ENCODE results near the gene ATOH8.
A peak's percentile ranks its signal among the peaks of the same experiment; 100 is the strongest.

The ATOH8 gene

DNA sequence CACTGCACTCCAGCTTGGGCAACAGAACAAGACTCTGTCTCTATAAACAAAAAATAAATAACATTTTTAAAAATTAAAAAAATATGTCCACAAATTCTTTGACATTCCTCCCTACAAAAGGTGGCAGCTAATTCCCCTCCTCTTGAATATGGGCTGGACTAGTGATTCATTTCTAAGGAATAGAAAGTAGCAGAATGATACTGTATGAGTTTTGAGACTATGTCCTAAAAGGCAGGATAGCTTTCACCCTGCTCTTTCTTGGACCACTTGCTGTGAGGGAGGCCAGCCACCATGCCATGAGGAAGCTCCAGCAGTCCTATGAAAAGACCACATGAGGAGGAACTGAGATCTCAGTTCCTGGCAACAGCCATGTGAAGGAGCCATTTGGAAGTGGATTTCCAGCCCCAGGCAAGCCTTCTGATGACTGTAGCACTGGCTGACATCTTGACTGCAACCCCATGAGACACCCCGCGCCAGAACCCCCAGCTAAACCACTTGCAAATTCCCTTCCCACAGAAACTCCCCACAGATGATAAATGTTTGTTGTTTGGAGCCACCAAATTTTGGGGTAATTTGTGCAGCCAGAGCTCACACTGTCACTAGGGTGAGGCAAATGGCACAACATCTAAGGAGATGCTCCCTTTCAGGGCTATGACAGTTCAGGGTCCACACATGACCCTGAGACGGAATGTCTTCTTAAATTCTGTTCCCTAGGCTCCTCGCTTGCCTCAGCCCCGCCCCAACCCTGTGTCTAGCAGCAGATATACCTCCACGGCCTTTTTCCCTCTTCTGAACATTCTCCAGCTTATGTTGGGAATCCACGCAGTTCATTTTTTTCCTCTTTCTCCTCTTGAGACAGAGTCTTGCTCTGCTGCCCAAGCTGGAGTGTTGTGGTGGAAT lies 17.1 kb upstream of the ATOH8 start:
- Histone ChIP-seq H3K4me3 (ENCODE audit: low read depth, low read length) (no peak overlapping the region), H3K27ac (ENCODE audit: low read depth, low read length) (no peak overlapping the region), H3K27me3 (ENCODE audit: control insufficient read depth, insufficient read depth, low read length) (peaks cover 4% of the 10 kb centered on the region; the same call in 1 of the 2 replicates), H3K36me3 (ENCODE audit: control insufficient read depth, insufficient read depth, low read length) (no peaks in the 10 kb centered on the region), H3K9ac (ENCODE audit: low read depth, low read length) (no peak overlapping the region), H3K4me1 (ENCODE audit: control insufficient read depth, insufficient read depth, low read length) (no peaks in the 10 kb centered on the region), H3K9me3 (ENCODE audit: control insufficient read depth, insufficient read depth, low read length) (no peaks in the 10 kb centered on the region)

DNA sequence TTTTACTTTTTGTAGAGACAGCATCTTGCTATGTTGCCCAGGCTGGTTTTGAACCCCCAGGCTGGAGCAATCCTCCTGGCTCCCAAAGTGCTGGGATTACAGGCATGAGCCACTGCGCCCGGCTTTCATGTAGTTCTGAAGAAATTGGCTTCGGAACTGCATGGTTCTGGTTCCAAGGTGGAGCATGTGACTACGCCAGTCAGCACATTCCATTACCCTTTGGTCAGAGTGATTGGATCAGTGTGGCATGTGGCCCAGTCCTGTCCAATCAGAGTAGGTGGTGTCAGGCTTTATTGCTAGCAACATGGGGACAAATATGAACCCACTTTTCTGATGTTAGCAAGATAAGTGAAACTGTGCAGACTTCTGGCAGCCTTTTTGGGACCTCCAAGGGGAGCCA lies 16.3 kb upstream of the ATOH8 start:
- peaks cover 5% of the 10 kb centered on the region; the same call in 1 of the 2 replicates for H3K4me1 ChIP-seq (ENCODE audit: control insufficient read depth, insufficient read depth, low read length)
- no peaks in the 10 kb centered on the region for H3K9me3 ChIP-seq (ENCODE audit: control insufficient read depth, insufficient read depth, low read length)
- H3K4me3 ChIP-seq (ENCODE audit: low read depth, low read length) = no peak overlapping the region
- H3K27ac ChIP-seq (ENCODE audit: low read depth, low read length) = no peak overlapping the region
- H3K36me3 ChIP-seq (ENCODE audit: control insufficient read depth, insufficient read depth, low read length) = no peaks in the 10 kb centered on the region
- H3K9ac ChIP-seq (ENCODE audit: low read depth, low read length) = no peak overlapping the region
- peaks cover 4% of the 10 kb centered on the region; the same call in 1 of the 2 replicates for H3K27me3 ChIP-seq (ENCODE audit: control insufficient read depth, insufficient read depth, low read length)

DNA sequence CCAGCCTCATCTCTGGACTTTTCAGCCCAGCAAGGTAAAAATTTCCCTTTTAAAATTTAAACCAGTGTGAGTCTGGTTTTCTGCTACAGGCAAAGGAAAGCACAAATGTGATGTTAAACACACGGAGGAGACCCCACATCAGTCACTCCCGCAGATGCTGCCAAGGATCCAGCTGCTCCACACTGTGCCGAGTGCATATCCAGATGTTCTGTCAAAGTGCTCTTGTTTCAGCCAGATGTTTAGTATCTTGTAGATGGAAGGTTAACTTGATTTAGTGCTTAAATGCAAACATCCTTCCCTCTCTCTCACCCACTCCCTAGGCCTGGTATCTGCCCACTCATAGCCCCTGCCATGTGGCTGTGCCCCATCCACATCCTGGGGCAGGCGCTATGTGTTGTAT lies 15.8 kb upstream of the ATOH8 start:
- H3K36me3 ChIP-seq (ENCODE audit: control insufficient read depth, insufficient read depth, low read length) = no peaks in the 10 kb centered on the region
- H3K27ac ChIP-seq (ENCODE audit: low read depth, low read length) = no peak overlapping the region
- H3K9me3 ChIP-seq (ENCODE audit: control insufficient read depth, insufficient read depth, low read length) = no peaks in the 10 kb centered on the region
- H3K27me3 ChIP-seq (ENCODE audit: control insufficient read depth, insufficient read depth, low read length) = peaks cover 4% of the 10 kb centered on the region; the same call in 1 of the 2 replicates
- peaks cover 5% of the 10 kb centered on the region; the same call in 1 of the 2 replicates for H3K4me1 ChIP-seq (ENCODE audit: control insufficient read depth, insufficient read depth, low read length)
- no peak overlapping the region for H3K4me3 ChIP-seq (ENCODE audit: low read depth, low read length)
- H3K9ac ChIP-seq (ENCODE audit: low read depth, low read length) = no peak overlapping the region

DNA sequence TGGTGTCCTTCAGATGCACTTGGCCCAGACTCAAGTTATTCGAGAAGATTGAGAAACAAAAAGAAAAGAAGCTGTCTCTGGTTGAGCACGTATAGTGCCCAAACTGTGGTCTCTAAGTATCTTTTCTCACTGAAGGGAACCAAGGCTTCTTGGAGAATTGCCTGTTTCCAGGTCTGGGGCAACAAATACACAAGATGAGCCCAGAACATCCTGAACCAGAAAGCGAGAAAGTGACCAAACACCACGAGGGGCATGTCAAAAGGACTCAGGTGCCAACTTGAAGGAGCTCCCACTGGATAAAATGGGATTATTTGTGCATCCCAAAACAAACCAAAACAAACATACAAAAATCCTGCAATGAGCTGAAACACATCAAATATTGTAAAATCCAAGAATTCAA lies 13.6 kb upstream of the ATOH8 start:
- H3K27me3 ChIP-seq (ENCODE audit: control insufficient read depth, insufficient read depth, low read length) = peaks cover 4% of the 10 kb centered on the region; the same call in 1 of the 2 replicates
- peaks cover 5% of the 10 kb centered on the region; the same call in 1 of the 2 replicates for H3K4me1 ChIP-seq (ENCODE audit: control insufficient read depth, insufficient read depth, low read length)
- no peak overlapping the region for H3K9ac ChIP-seq (ENCODE audit: low read depth, low read length)
- H3K36me3 ChIP-seq (ENCODE audit: control insufficient read depth, insufficient read depth, low read length) = no peaks in the 10 kb centered on the region
- no peak overlapping the region for H3K4me3 ChIP-seq (ENCODE audit: low read depth, low read length)
- H3K27ac ChIP-seq (ENCODE audit: low read depth, low read length) = no peak overlapping the region
- no peaks in the 10 kb centered on the region for H3K9me3 ChIP-seq (ENCODE audit: control insufficient read depth, insufficient read depth, low read length)

DNA sequence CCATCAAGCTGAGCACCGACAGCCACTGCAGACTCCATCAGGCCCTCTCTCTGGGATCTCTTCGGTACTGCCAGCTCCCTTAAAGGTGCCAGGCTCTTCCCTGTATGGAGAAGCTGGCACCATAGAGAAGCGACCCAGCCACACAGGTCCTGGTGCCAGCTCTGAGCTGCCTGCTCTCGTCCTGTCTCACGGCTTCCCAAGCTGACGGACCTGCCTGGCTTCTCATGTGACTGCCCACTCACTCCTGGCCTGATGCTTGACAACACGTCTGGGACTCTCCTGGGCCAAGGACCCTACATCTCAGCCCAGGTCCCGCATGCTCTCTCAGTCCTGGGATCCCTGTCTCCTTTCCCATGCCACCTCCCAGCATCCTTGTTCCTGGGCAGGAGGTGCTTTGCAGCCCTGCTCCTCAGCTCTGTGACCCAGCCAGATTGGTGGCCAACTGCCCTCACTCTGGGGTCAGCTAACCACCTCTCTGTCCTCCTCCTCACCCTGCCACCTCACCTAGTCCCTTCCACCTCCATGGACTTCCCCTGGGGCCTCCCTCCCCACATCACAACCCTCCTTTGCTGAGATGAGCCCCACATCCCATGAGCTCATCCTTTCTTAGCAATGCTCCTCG lies 12.5 kb upstream of the ATOH8 start:
- Histone ChIP-seq H3K27ac (ENCODE audit: low read depth, low read length) (no peak overlapping the region), H3K4me3 (ENCODE audit: low read depth, low read length) (no peak overlapping the region), H3K4me1 (ENCODE audit: control insufficient read depth, insufficient read depth, low read length) (peaks cover 5% of the 10 kb centered on the region; the same call in 1 of the 2 replicates), H3K9me3 (ENCODE audit: control insufficient read depth, insufficient read depth, low read length) (no peaks in the 10 kb centered on the region), H3K27me3 (ENCODE audit: control insufficient read depth, insufficient read depth, low read length) (peaks cover 2% of the 10 kb centered on the region), H3K9ac (ENCODE audit: low read depth, low read length) (no peak overlapping the region), H3K36me3 (ENCODE audit: control insufficient read depth, insufficient read depth, low read length) (no peaks in the 10 kb centered on the region)

DNA sequence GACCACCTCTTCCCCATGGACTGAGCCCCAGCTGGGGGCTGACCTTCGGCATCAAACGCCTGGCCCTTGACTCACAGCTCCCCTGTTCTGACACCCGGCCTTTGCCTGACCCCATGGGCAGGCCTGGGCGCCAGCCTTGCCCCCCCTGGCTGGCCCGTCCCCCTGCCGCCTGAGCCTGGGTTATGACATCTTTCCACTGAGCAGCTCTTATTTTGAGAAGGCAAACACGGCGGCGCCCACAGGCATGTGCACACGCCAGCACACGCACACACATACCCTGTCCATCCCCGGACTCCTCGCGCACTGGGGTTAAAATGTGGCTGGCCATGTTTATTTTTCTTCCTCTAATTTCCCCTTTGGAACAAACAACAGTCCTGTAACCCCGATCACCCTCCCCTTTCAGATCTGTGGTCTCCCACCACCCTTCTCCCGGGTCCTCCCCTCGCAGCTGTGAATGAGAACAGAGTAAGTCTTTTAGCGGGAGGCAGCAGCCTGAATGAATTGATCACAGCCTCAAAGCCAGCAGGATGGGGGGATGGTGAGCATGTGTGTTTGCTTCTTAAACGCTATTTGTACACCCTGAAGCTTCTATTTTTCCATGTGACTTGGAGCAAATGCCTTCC lies 11.8 kb upstream of the ATOH8 start:
- no peaks in the 10 kb centered on the region for H3K9me3 ChIP-seq (ENCODE audit: control insufficient read depth, insufficient read depth, low read length)
- H3K4me1 ChIP-seq (ENCODE audit: control insufficient read depth, insufficient read depth, low read length) = peaks cover 5% of the 10 kb centered on the region; the same call in 1 of the 2 replicates
- peak overlapping the region; percentile 34 for H3K27ac ChIP-seq (ENCODE audit: low read depth, low read length)
- H3K27me3 ChIP-seq (ENCODE audit: control insufficient read depth, insufficient read depth, low read length) = peaks cover 5% of the 10 kb centered on the region
- no peak overlapping the region for H3K4me3 ChIP-seq (ENCODE audit: low read depth, low read length)
- no peaks in the 10 kb centered on the region for H3K36me3 ChIP-seq (ENCODE audit: control insufficient read depth, insufficient read depth, low read length)
- H3K9ac ChIP-seq (ENCODE audit: low read depth, low read length) = no peak overlapping the region

DNA sequence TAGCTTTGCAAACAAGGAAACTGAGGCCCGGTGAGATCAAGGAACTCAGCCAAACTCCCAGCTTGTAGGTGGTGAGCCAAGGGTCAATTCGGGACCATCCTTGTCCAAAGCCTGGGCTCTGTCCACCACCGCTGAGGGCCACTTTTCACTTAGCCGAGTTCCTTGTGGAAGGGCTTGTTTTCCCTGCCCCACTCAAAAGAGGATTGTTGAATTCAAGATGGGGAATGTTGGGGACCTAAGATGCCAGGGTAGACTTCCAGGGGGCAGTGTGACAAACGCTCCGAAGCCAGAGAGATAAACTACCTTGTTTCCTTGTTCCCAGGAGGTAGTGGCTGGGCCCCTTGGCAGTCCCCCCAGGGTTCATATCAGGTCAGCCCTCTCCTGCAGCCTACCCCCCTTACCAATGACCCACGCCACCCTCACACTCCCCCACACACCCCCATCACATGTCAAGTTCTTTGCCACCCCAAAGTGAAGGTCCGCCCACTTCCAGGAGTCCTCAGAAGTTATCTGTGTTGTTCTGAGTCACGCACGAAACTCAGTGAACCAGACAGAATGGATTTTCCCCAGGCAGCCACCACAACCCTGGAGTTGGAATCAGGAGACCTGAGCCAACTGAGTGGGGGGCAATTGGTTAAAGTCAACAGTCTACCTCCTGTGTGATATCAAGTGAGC lies 10.3 kb upstream of the ATOH8 start:
- no peak overlapping the region for H3K27ac ChIP-seq (ENCODE audit: low read depth, low read length)
- no peak overlapping the region for H3K9ac ChIP-seq (ENCODE audit: low read depth, low read length)
- H3K36me3 ChIP-seq (ENCODE audit: control insufficient read depth, insufficient read depth, low read length) = no peaks in the 10 kb centered on the region
- H3K4me3 ChIP-seq (ENCODE audit: low read depth, low read length) = no peak overlapping the region
- no peaks in the 10 kb centered on the region for H3K9me3 ChIP-seq (ENCODE audit: control insufficient read depth, insufficient read depth, low read length)
- H3K27me3 ChIP-seq (ENCODE audit: control insufficient read depth, insufficient read depth, low read length) = peaks cover 9% of the 10 kb centered on the region
- peaks cover 5% of the 10 kb centered on the region; the same call in 1 of the 2 replicates for H3K4me1 ChIP-seq (ENCODE audit: control insufficient read depth, insufficient read depth, low read length)

DNA sequence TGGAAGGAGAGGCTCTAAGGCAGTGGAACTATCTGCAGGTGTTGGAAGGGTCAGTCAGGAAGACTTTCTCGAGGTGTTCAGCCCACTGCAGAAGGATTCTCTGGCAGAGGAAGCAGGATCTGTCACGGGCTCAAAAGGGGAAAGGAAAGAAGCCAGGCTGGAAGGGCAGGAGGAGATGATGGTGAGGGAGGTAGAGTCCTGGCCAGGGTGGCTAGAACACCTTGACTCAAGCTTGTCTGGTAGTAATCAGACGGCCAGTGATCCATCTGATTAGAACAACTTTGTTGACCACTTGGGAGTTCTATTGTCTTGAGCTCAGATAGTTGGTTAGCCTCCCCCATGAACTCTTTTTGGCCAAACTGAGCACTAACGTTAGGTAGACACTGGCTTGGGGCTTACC lies 9.7 kb upstream of the ATOH8 start:
- H3K4me1 ChIP-seq (ENCODE audit: control insufficient read depth, insufficient read depth, low read length) = peaks cover 5% of the 10 kb centered on the region; the same call in 1 of the 2 replicates
- H3K4me3 ChIP-seq (ENCODE audit: low read depth, low read length) = no peak overlapping the region
- H3K27me3 ChIP-seq (ENCODE audit: control insufficient read depth, insufficient read depth, low read length) = peaks cover 9% of the 10 kb centered on the region
- no peak overlapping the region for H3K27ac ChIP-seq (ENCODE audit: low read depth, low read length)
- H3K9me3 ChIP-seq (ENCODE audit: control insufficient read depth, insufficient read depth, low read length) = no peaks in the 10 kb centered on the region
- no peaks in the 10 kb centered on the region for H3K36me3 ChIP-seq (ENCODE audit: control insufficient read depth, insufficient read depth, low read length)
- no peak overlapping the region for H3K9ac ChIP-seq (ENCODE audit: low read depth, low read length)

DNA sequence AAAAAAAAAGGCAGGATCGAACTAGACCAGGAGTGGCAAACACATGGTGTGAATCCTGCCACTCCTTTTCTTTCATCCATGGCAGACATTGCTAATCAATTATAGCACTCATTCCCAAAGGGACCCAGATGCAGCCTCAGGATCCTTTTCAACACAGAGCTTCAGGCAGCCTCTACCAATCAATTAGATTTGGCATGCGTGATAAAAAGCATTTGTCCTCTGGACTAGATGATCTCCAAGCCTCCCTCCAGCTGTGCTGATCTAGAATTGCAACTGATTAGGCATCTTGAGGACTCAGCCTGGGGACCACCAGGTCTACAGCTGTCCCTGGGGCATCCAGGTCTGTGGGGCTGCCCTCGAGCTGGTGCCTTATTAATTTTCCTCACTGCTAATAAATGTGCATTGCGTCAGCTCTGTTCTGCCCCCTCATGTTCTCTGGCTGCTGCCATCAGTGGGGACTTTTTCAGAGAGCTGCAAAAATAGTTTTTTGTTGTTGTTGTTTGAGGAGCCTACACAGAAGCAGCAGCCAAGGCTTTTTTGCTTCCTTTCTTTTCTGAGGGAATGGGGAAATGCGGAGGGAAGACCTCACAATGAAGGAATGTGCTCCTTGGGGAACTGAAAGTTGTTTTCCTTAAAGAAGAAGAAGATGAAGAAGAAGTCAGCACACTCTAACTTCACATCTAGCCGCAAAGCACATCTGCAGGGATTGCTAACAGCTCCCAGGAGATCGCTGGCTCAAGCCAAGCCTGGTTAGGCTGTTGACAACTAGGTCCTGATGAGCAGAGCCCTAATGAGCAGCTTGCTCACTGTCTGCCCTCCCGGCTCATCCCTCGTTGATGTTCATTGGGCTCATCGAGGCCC lies 8.8 kb upstream of the ATOH8 start:
- Histone ChIP-seq H3K36me3 (ENCODE audit: control insufficient read depth, insufficient read depth, low read length) (no peaks in the 10 kb centered on the region), H3K9me3 (ENCODE audit: control insufficient read depth, insufficient read depth, low read length) (no peaks in the 10 kb centered on the region), H3K4me3 (ENCODE audit: low read depth, low read length) (no peak overlapping the region), H3K4me1 (ENCODE audit: control insufficient read depth, insufficient read depth, low read length) (peaks cover 5% of the 10 kb centered on the region; the same call in 1 of the 2 replicates), H3K9ac (ENCODE audit: low read depth, low read length) (no peak overlapping the region), H3K27ac (ENCODE audit: low read depth, low read length) (no peak overlapping the region), H3K27me3 (ENCODE audit: control insufficient read depth, insufficient read depth, low read length) (peaks cover 9% of the 10 kb centered on the region)

DNA sequence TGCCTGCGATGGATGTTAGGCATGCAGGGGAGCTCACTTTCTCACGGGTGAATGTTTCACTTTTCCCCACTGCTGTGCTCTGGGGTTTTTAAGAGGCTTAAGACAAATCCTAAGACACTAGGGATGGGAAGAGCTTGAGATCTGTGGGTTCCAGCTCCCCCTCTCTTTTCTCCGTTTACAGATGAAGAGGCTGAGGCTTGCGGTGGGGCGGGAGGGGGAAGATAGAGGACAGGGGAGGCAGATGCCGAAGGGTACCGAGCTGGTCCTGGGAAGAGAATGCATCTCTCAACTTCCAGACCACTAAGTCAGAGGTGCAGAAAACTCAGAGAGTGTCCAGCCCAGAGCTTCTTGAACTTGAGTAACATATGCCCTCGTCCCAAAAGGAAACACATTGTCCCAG lies 8.2 kb upstream of the ATOH8 start:
- H3K9ac ChIP-seq (ENCODE audit: low read depth, low read length) = no peak overlapping the region
- H3K9me3 ChIP-seq (ENCODE audit: control insufficient read depth, insufficient read depth, low read length) = no peaks in the 10 kb centered on the region
- no peak overlapping the region for H3K27ac ChIP-seq (ENCODE audit: low read depth, low read length)
- H3K36me3 ChIP-seq (ENCODE audit: control insufficient read depth, insufficient read depth, low read length) = no peaks in the 10 kb centered on the region
- H3K4me1 ChIP-seq (ENCODE audit: control insufficient read depth, insufficient read depth, low read length) = peaks cover 5% of the 10 kb centered on the region; the same call in 1 of the 2 replicates
- H3K27me3 ChIP-seq (ENCODE audit: control insufficient read depth, insufficient read depth, low read length) = peaks cover 10% of the 10 kb centered on the region
- no peak overlapping the region for H3K4me3 ChIP-seq (ENCODE audit: low read depth, low read length)

Data from HUES48 (cell line).